OCI-LY7 (cell line): Measurements from ENCODE around the gene ABR. TPM values are rescaled to one million over a fixed set of nuclear protein-coding genes. Genes with fewer than 3 reads are reported as not detected.

ENCODE experiments used
- BruUV-seq: library from RNA; stranded (reverse); fragments of 400-500 nt; replicated peaks from 2 replicates; lab custom pipeline; 2021; lab: Mats Ljungman, UMichigan
- CTCF ChIA-PET: fragments of 300-600 bp; sonication (Branson Sonifier 250); formaldehyde crosslinking; loops from one replicate; lab custom pipeline; 2022; ENCODE audit warnings: antibody characterized with exemption; ENCODE audit not compliant: unreplicated experiment; lab: Charles Lee
- POLR2A ChIA-PET: fragments of 300-600 bp; sonication (Branson Sonifier 250); formaldehyde crosslinking; loops from one replicate; lab custom pipeline; 2022; ENCODE audit warnings: antibody characterized with exemption; lab: Charles Lee
- DNase-seq: peaks from one replicate; pipeline ENCODE4 v3.0.0-alpha.2; 2015; ENCODE audit warnings: low spot score
- H2AFZ ChIP-seq: fragments of 200-600 bp; sonication (generic), shearing (Covaris generic); 2 replicates; pipeline ENCODE4 v1.6.1; 2014; ENCODE audit warnings: mild to moderate bottlenecking, antibody characterized with exemption, low read length, moderate library complexity
- H3K27ac ChIP-seq: fragments of 200-600 bp; sonication (generic); 2 replicates; pipeline ENCODE4 v1.5.1; 2014; ENCODE audit warnings: mixed run types, low read depth, mild to moderate bottlenecking, moderate library complexity, low read length, inconsistent platforms; ENCODE audit not compliant: poor library complexity, severe bottlenecking
- H3K36me3 ChIP-seq: fragments of 200-600 bp; sonication (generic); 2 replicates; pipeline ENCODE4 v1.6.1; 2014; ENCODE audit warnings: mild to moderate bottlenecking, antibody characterized with exemption, low read length, moderate library complexity, mixed read lengths; ENCODE audit not compliant: insufficient read depth
- H3K4me1 ChIP-seq: fragments of 200-600 bp; sonication (generic); 2 replicates; pipeline ENCODE4 v1.5.1; 2014; ENCODE audit warnings: mild to moderate bottlenecking, low read length; ENCODE audit not compliant: insufficient read depth, poor library complexity, severe bottlenecking
- H3K4me2 ChIP-seq: fragments of 200-600 bp; sonication (generic); 2 replicates; pipeline ENCODE4 v1.6.1; 2014; ENCODE audit warnings: mild to moderate bottlenecking, low read length
- H3K4me3 ChIP-seq: fragments of 200-600 bp; sonication (generic); 2 replicates; pipeline ENCODE4 v1.5.1; 2014; ENCODE audit warnings: mild to moderate bottlenecking, low read depth, low read length; ENCODE audit not compliant: poor library complexity, severe bottlenecking
- H3K79me2 ChIP-seq: fragments of 200-600 bp; sonication (generic); 2 replicates; pipeline ENCODE4 v1.6.1; 2016; ENCODE audit warnings: low read depth, mild to moderate bottlenecking, low read length, moderate library complexity, mixed read lengths; ENCODE audit not compliant: insufficient read depth
- H3K9me2 ChIP-seq: fragments of 200-600 bp; sonication (generic); 2 replicates; pipeline ENCODE4 v1.6.1; 2016; ENCODE audit warnings: mild to moderate bottlenecking, low read length, mixed read lengths; ENCODE audit not compliant: insufficient read depth
- H3K9me3 ChIP-seq: fragments of 200-600 bp; sonication (generic); 2 replicates; pipeline ENCODE4 v1.6.1; 2014; ENCODE audit warnings: mild to moderate bottlenecking, mixed run types, low read length, mixed read lengths
- H4K20me1 ChIP-seq: fragments of 200-600 bp; sonication (generic); 2 replicates; pipeline ENCODE4 v1.6.1; 2014; ENCODE audit warnings: mild to moderate bottlenecking, antibody characterized with exemption, low read length, moderate library complexity, mixed read lengths; ENCODE audit not compliant: insufficient read depth
- CTCF ChIP-seq: fragments of 200-600 bp; sonication (generic); conservative IDR thresholded peaks from 2 replicates; pipeline ENCODE4 v1.5.1; 2014; ENCODE audit warnings: mild to moderate bottlenecking, antibody characterized with exemption, low read length, moderate library complexity, mixed read lengths
- EZH2phosphoT487 ChIP-seq: fragments of 200-600 bp; sonication (generic); IDR thresholded peaks from 2 replicates; pipeline ENCODE4 v1.6.1; 2018; ENCODE audit warnings: low read depth, borderline replicate concordance, mild to moderate bottlenecking, mixed run types, antibody characterized with exemption, low read length, moderate library complexity, mixed read lengths
- intact Hi-C: fragments of 100-400 bp; cut with micrococcal nuclease; formaldehyde crosslinking; loops from one replicate; pipeline ENCODE4 v1.10.0; 2022; ENCODE audit not compliant: unreplicated experiment
- total RNA-seq, 2 experiments: library from RNA; depleted of rRNA in 1 of 2; stranded (reverse); fragments of >200 nt in 1 of 2; shearing (Covaris generic) in 1 of 2; gene quantifications; 2 replicates each; pipeline ENCODE4 v1.2.3, GENCODE V29; 2014 to 2022

ABR gene
- total RNA-seq, 2 experiments from 2014 or later: 164 to 181 TPM

- Histone ChIP-seq H3K27ac (no peak overlapping the region), H3K4me3 (no peak overlapping the region), H3K4me2 (no peak overlapping the region), H2AFZ (no peak overlapping the region), H4K20me1 (no peaks in the 10 kb centered on the region), H3K36me3 (peaks cover 69% of the 10 kb centered on the region), H3K4me1 (no peaks in the 10 kb centered on the region), H3K9me2 (no peaks in the 10 kb centered on the region), H3K9me3 (no peaks in the 10 kb centered on the region), H3K79me2 (no peaks in the 10 kb centered on the region)
- no peak for TF ChIP-seq CTCF
- no peak for TF ChIP-seq EZH2phosphoT487
- ChIA-PET CTCF (no interaction called here), POLR2A (no interaction called here)
- no peak for DNase-seq
- intact Hi-C loops: no loop called here
- BruUV-seq: no TSS peak
Measured at GRCh38 chr17:1010086-1010450, 169.7 kb downstream of the ABR start.

- TF ChIP-seq EZH2phosphoT487: no peak
- TF ChIP-seq CTCF: no peak
- intact Hi-C loops: no loop called here
- CTCF ChIA-PET: no interaction called here
- H3K4me2 ChIP-seq: no peak overlapping the region
- no peaks in the 10 kb centered on the region for H3K79me2 ChIP-seq
- H3K27ac ChIP-seq: no peak overlapping the region
- no peaks in the 10 kb centered on the region for H3K4me1 ChIP-seq
- H3K4me3 ChIP-seq: no peak overlapping the region
- no TSS peak for BruUV-seq
- no peaks in the 10 kb centered on the region for H4K20me1 ChIP-seq
- peaks cover 75% of the 10 kb centered on the region for H3K36me3 ChIP-seq
- POLR2A ChIA-PET: no interaction called here
- DNase-seq: no peak
- no peaks in the 10 kb centered on the region for H3K9me3 ChIP-seq
- H3K9me2 ChIP-seq: no peaks in the 10 kb centered on the region
- no peak overlapping the region for H2AFZ ChIP-seq
Measured at GRCh38 chr17:1009229-1010085, 170.3 kb downstream of the ABR start.
